ENCODE results near the gene MYO10. TPM values are rescaled to one million over a fixed set of nuclear protein-coding genes. Genes with fewer than 3 reads are reported as not detected.
"Not testable (repeated sequence)": the region's sequence is repeated elsewhere in the genome, so short reads cannot be mapped to it uniquely, and the experiment has no call there.

Gene MYO10
- total RNA-seq, 1 donor from 2014 or later: 79.5 TPM

- DNase-seq (ENCODE audit: low read depth): peak; percentile 63
These were observed 152.0 kb downstream of the MYO10 start for GRCh38 chr5:16784088-16784487.

GRCh38 chr5:16781828-16782626 lies 154.1 kb downstream of the MYO10 start:
- DNase-seq (ENCODE audit: low read depth): no peak

GRCh38 chr5:16780325-16780724 lies 155.8 kb downstream of the MYO10 start:
- DNase-seq (ENCODE audit: low read depth): no peak

- no peak for DNase-seq (ENCODE audit: low read depth)
These were observed 158.7 kb downstream of the MYO10 start for GRCh38 chr5:16777432-16777831.

GRCh38 chr5:16776611-16777251 lies 159.4 kb downstream of the MYO10 start:
- DNase-seq (ENCODE audit: low read depth): peak; percentile 3

GRCh38 chr5:16774806-16775205 lies 161.3 kb downstream of the MYO10 start:
- no peak for DNase-seq (ENCODE audit: low read depth)

GRCh38 chr5:16773991-16774390 lies 162.1 kb downstream of the MYO10 start:
- DNase-seq (ENCODE audit: low read depth): peak; percentile 57

GRCh38 chr5:16772556-16772955 lies 163.5 kb downstream of the MYO10 start:
- no peak for DNase-seq (ENCODE audit: low read depth)

GRCh38 chr5:16768184-16768583 lies 167.9 kb downstream of the MYO10 start:
- DNase-seq (ENCODE audit: low read depth): no peak

- no peak for DNase-seq (ENCODE audit: low read depth)
These were observed 172.9 kb downstream of the MYO10 start for GRCh38 chr5:16763211-16763610.

GRCh38 chr5:16759147-16759773 lies 176.8 kb downstream of the MYO10 start:
- DNase-seq (ENCODE audit: low read depth): no peak

- no peak for DNase-seq (ENCODE audit: low read depth)
These were observed 178.0 kb downstream of the MYO10 start for GRCh38 chr5:16757989-16758501.

- not testable (repeated sequence) for DNase-seq (ENCODE audit: low read depth)
These were observed 178.5 kb downstream of the MYO10 start for GRCh38 chr5:16757577-16757976.

- no peak for DNase-seq (ENCODE audit: low read depth)
These were observed 178.9 kb downstream of the MYO10 start for GRCh38 chr5:16757146-16757545.

- DNase-seq (ENCODE audit: low read depth): no peak
These were observed 179.4 kb downstream of the MYO10 start for GRCh38 chr5:16756692-16757091.

GRCh38 chr5:16755641-16756040 lies 180.4 kb downstream of the MYO10 start:
- no peak for DNase-seq (ENCODE audit: low read depth)

GRCh38 chr5:16754601-16755000 lies 181.5 kb downstream of the MYO10 start:
- no peak for DNase-seq (ENCODE audit: low read depth)

- no peak for DNase-seq (ENCODE audit: low read depth)
These were observed 182.0 kb downstream of the MYO10 start for GRCh38 chr5:16754086-16754485.

- no peak for DNase-seq (ENCODE audit: low read depth)
These were observed 185.6 kb downstream of the MYO10 start for GRCh38 chr5:16750445-16750844.

GRCh38 chr5:16749626-16750025 lies 186.5 kb downstream of the MYO10 start:
- DNase-seq (ENCODE audit: low read depth): no peak

GRCh38 chr5:16744164-16744880 lies 191.8 kb downstream of the MYO10 start:
- DNase-seq (ENCODE audit: low read depth): no peak

GRCh38 chr5:16742938-16743337 lies 193.2 kb downstream of the MYO10 start:
- DNase-seq (ENCODE audit: low read depth): no peak

Data from renal cortical epithelial cell (primary cell).